Posterior vena cava (tissue), 2 donors: ENCODE results near the gene CDK19. TPM values are rescaled to one million over a fixed set of nuclear protein-coding genes. Genes with fewer than 3 reads are reported as not detected.
"Not testable (repeated sequence)": the region's sequence is repeated elsewhere in the genome, so short reads cannot be mapped to it uniquely, and the experiment has no call there.

Experiments used
- DNase-seq: peaks from one replicate; pipeline ENCODE4 v3.0.0-alpha.2; 2020; ENCODE audit warnings: low spot score
- intact Hi-C, 2 donors: fragments of 100-400 bp; cut with DNase I; formaldehyde crosslinking; loops; one replicate each; pipeline versions ENCODE4 v1.14.1 to v1.14.2; 2022 to 2023
- long read RNA-seq, 2 donors: library from polyadenylated mRNA; unstranded; transcript quantifications; one replicate each; pipeline ENCODE4 v2.0.0, GENCODE V29; 2020 to 2021
- total RNA-seq, 2 donors: library from RNA; stranded (reverse); fragmentation: NEBNext Ultra II Directional; extraction: Animal tissue kit (Norgen Biotek cat#: 25700); gene quantifications; one replicate each; pipeline ENCODE4 v1.2.1, GENCODE V29; 2021
- donor health status: DM: yes; HTN: yes; CAD: no.
- donor health status: DM: yes; HTN: yes; CAD: no.

Gene CDK19
- 10 to 100 TPM; 12.0 to 12.7 TPM for total RNA-seq
- long read RNA-seq, donor 1, partial matches to known transcripts, result 0 of 1 reads
- long read RNA-seq, donor 1, other reads (novel, unspliced or antisense), result 1 of 1 reads
- long read RNA-seq, donor 2, partial matches to known transcripts, result 0 of 1 reads
- long read RNA-seq, donor 2, other reads (novel, unspliced or antisense), result 1 of 1 reads

DNA sequence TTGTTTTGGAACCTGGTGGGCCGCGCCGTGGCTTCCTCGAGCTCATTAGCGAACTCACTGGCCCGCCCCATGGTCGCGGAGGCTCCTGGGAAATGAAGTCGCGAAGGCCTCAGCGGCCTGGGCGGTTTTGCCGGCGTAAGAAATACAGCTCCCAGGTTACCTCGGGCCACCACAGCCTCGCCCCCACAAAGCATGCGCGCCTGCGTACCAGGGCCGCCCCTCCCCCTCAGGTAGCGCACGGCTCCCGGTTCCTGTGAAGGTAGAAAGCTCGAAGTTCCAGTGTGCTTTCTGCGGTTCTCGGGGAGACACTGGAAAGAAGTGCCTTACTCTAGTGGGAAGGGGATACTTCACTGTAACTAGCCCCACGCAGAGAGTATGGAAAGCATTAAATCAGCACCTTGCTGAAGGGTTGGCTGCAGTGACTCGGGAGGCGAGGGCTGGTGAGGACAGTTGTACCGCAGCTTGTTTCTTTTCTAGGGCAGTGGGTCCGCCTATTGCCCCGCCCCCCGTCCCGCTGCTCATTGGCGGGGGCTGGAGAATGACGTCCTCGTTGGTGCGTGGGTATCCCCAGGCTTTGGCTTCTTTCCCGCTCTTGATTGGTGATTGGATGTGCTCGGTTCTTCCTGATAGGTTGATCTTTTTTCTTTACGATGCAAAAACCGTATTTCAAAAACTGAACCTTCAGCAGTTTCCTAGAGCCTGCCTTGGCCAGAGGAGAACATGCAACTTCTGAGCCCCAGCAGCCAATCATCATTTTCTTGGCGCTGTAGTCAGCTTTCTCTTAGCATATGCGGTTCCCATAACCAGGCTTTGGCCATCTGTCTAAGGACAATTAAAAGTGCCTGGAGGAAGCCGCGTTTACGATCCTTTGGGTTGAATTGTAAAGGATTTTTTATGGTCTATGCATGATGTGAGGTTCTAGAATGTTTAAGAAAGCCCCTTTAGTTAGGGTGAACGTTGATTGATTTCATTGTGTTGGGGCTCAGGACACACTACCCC is at the start of gene CDK19:
TSS of gene CDK19 (minus strand) at position 59 of the 999 bp plus-strand sequence. CDS start 333 bp downstream, outside the sequence.
- intact Hi-C loops, result loop anchor here (2.0 to 10.0 kb wide), 3 partner anchors 59 to 139 kb away; partner anchors contain the start of genes AMD1 (in 2 of the 2) and GTF3C6 (in 1 of the 2)
- DNase-seq, result peak; percentile 99

DNA sequence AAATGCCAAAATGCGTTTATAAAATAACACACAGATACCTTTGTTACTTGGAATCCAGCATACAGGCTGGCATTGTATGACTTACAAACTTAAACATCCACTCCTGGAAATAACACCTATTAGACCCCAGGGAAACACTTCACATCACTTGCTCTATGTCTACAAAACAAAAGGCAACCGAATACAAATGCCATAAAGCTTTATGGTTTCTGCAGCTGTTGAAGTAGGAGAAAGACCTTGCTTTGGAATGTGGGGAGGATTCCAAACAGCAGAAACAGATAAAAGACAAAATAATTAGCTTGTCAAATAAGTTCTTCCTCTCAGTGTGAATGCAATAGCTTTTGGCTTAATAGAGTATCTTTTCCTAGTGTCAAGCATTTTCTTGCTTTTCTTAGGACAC is 49.6 kb upstream of the CDK19 start:
- no peak for DNase-seq
- intact Hi-C loops, result no loop called here

DNA sequence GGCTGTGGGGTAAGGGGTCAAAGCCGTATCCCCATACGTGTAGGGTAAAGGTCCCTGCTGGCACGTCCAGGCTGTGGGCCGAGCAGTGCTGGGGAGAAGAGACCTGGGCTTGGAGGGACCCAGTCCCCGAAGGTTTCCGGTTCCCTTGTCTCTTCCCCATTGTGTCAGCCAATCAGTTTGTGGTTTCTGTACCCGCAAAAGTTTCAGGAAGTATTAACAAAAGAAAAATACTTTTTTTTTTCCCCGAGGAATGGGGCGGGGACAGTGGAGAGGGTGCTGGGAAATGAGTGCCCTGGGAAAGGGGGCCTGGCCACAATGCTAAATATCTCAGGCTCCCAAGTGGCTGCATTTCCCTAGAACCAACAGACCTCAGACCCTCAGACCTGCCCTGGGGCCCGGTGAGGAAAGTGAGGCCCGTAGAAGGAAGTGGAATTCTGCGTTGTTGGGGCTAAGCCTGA is 44.1 kb upstream of the CDK19 start:
- intact Hi-C loops, result no loop called here
- DNase-seq, result peak; percentile 68

DNA sequence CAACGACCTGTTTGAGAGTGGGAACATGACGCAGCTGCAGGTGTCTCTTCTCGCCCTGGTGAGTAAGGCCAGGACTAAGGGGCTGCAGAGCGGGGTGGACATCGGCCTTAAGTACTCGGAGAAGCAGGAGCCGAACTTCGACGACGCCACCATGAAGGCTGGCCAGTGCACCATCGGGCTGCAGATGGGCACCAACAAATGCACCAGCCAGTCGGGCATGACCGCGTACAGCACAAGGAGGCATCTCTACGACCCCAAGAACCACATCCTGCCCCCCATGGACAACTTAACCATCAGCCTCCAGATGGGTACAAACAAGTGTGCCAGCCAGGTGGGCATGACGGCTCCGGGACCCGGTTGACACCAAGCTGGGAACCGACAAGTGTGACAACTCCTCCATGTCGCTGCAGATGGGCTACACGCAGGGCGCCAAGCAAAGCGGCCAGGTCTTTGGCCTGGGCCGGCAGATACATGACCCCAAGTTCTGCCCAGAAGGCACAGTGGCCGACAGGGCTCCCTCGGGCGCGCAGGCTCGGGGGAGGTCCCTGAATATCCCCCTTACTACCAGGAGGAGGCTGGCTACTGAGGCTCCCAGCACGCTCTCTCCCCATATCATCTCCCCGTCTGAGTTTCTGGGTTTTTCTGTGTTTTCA is 43.4 kb upstream of the CDK19 start:
- intact Hi-C loops, result no loop called here
- DNase-seq, result no peak

DNA sequence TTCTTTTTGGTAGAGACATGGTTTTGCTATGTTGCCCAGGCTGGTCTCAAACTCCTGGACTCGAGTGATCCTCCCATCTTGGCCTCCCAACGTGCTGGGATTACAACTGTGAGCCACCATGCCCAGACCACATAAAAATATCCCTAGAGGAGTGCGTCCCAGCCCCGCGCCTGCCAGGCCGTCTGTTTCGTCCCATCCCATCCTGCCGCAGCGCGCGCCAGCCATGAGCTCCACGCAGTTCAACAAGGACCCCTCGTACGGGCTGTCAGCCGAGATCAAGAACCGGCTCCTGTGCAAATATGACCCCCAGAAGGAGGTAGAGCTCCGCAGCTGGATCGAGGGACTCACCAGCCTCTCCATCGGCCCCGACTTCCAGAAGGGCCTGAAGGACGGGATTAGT is 42.7 kb upstream of the CDK19 start:
- intact Hi-C loops, result no loop called here
- DNase-seq, result no peak

DNA sequence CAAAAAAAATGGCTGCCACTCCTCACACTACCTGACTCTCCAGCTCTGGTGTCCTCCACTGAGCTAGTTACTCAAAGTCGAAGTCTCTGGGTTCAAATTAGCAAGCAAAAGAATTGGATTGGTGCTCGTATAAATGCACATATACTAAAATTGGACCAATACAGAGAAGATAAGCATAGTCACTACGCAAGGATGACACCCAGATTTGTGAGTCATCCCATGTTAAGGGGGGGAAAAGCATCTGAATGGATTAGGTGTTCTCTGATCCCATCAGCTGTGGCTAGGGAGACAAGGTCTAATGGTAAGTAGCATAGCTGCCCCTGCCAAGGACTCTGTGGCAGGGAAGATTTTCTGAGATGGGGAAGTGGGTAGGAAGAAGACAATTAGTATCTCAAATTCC is 41.0 kb upstream of the CDK19 start:
- intact Hi-C loops, result no loop called here
- DNase-seq, result no peak

DNA sequence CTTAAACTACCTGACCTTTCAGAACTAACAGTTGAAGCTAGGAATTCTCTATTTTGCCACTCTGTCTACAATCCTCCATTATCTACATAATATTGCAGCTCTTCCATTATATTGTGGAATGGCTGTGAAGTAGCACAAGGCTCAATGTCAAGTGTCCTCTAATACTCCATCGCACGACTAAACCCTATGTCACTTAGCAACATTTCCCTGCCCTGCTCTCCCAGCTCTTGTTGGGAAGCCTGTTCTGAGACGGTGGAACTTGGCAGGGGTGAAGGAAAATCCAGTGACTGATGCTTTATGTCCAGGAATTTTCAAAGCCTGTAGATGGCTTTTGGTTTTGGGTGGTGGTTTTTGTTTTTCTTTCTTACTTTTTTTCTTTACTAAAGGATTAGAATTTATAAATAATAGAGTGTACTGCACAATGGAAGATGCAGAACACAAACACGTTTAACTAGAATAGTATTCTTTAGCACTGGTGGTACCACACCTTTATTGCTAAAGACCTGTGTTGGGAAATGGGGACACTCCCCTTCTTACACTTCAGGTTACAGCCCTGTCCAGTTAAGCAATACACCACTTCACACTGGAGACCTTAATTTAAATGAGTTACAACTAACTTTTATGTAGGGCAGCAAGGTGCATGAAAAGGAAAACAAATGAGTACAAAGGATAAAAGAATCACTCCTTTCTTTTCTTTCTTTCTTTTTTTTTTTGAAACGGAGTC is 38.6 kb upstream of the CDK19 start:
- intact Hi-C loops, result no loop called here
- DNase-seq, result no peak

DNA sequence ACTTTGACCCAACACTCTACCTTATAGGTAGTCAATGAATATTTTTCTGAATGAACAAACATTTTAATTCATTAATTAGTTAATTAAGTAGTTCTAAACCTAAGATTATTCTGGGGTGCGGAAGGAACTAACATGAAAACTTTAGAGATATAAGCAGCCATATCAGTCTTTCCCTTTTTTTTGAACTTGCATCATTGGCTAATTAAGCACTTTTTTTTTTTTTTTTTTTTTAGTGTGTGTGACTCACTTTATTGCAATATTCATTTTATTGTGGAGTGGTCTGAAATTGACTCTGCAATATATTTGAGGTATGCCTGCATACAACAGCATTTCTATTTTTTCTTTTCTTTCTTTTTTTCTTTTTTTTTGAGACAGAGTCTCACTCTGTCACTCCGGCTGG is 37.5 kb upstream of the CDK19 start:
- intact Hi-C loops, result no loop called here
- no peak for DNase-seq

DNA sequence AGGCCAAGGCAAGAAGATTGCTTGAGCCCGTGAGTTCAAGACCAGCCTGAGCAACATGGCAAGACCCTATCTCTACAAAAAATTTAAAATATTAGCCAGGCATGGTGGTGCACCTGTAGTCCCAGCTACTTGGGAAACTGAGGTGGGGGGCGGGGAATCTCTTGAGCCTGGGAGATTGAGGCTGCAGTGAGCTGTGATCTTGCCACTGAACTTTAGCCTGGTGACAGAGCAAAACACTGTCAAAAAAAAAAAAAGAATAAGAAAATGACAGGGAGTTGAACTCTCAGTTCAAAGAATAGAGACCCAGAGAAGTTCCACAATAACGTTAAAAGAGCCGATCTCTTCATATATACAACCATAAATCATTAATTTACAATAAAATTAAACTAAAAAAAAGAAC is 34.5 kb upstream of the CDK19 start:
- DNase-seq, result no peak
- intact Hi-C loops, result no loop called here

DNA sequence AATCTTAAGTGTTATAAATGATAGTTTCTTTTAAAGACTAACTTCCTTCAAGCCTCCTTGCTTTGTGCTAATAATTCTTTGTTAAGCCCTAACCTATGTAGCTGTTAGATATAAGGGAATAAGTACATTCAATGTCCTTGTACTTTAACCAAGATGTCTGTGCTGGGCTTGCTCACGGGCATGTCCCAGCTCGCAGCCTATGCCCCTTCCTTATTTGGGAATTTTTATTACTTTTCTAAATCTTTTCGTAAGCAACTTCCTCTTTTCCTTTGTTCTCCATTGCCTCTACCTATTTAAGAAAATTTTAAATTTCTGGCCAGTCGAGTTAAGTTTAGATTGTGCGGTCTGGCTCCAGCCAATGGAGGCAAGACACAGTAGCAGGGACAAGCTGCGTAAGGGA is 26.0 kb upstream of the CDK19 start:
- DNase-seq, result no peak
- intact Hi-C loops, result no loop called here

DNA sequence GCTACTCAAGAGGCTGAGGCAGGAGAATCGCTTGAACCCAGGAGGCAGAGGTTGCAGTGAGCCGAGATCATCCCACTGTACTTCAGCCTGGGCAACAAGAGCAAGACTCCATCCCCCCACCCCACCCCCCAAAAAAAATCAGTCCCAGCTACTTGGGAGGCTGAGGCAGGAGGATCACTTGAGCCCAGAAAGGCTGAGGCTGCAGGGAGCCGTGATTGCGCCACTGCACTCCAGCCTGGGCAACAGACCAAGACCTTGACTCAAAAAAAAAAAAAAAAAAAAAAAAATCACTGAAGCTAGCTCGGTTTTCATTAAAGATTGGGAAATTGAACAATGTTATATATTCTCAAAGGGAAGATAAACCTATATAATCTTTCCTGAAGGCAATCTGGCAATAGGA is 20.5 kb upstream of the CDK19 start:
- DNase-seq, intact Hi-C loops: not testable (repeated sequence)

DNA sequence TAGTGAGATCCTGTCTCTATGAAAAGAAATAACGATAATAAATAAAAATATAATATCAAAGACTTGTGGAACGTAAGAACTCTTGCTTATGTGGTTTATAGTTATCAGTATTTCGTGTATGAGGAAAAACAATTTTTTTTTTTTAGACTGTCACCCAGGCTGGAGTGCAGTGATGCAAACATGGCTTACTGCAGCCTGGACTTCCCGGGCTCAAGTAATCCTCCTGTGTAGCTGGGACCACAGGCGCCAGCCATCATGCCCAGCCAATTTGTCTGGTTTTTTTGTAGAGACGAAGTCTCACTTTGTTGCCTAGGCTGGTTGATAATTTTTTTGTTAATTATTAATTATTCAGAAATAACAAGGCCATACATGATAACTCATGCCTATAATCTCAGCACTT is 18.6 kb upstream of the CDK19 start:
- intact Hi-C loops, result no loop called here
- no peak for DNase-seq

DNA sequence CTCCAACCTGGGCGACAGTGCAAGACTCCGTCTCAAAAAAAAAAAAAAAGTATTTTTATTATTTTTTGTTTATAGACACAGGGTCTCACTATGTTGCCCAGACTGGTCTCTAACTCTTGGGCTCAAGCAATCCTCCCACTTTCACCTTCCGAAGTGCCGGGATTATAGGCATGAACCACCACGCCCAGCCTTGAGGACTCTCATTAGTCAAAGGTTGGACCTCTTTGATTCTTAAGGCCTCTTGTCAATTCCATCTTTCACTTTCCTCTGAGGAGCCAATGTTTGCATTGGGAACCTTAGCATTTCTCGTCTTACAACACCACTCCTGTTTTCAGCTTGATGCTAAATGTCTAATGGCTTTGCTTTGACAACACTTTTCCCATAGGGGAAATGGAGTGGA is 16.1 kb upstream of the CDK19 start:
- intact Hi-C loops, result no loop called here
- no peak for DNase-seq

DNA sequence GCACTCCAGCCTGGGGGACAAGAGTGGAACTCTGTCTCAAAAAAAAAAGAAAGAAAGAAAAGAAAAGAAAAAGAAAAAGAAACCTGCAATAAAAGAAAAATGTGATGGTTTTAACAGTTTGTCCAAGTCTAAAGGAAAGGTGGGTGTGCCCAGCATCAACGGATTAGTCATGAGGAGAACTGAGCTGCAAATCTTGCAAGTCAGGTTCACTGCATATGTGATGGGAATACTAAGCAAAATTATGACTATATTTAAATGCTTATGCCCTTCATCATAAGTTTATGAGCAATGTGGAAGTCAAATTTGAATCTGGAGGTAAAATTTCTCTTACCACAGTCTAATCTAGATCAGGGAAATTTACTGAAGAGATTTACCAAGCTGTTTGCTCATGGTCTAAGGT is 13.1 kb upstream of the CDK19 start:
- DNase-seq, result no peak
- intact Hi-C loops, result no loop called here

DNA sequence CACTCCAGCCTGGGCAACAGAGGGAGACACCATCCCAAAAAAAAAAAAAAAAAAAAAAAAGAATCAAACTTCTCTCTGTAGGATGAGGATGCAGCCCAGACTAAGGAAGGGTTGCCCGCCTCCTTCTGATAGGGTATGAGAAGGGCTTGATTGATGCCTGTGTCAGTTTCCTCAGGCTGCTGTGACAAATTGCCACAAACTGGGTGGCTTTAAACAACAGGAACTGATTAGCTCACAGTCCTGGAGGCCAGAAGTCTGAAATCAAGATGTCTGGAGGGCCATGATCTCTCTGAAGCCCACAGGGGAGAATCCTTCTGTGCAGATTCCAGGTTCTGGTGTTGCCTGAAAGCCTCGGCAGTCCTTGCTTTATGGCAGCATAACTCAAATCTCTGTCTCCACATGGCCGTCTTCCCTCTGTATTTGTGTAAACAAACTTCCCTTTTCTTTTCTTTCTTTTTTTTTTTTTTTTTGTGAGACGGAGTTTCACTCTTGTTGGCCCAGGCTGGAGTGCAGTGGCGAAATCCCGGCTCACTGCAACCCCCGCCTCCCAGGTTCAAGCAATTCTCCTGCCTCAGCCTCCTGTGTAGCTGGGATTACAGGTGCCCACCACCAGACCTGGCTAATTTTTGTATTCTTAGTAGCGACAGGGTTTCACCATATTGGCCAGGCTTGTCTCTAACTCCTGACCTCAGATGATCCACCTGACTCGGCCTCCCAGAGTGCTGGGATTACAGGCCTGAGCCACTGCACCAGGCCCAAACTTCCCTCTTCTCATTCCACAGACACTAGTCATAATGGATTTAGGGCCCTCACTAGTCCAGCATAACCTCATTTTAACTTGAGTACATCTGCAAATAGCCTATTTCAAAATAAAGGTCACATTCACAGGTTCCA is 11.2 kb upstream of the CDK19 start:
- intact Hi-C loops, result no loop called here
- DNase-seq, result no peak

DNA sequence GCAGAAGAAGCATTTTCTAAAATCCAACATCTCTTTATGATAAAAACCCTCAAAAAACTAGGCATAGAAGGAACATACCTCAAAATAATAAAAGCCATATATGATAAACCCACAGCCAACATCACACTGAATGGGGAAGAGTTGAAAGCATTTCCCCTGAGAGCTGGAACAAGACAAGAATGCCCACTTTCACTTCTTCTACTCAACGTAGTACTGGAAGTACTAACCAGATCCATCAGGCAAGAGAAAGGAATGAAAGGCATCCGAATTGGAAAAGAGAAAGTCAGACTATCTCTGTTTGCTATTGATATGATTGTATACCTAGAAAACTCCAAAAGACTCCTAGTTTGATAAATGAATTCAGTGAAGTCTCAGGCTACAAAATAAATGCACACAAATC is 7.9 kb upstream of the CDK19 start:
- intact Hi-C loops, result loop anchor here in 1 of 2 donors (5.0 kb wide), 1 partner anchor 1044 kb away; no protein-coding TSS in a partner anchor
- DNase-seq, result no peak

DNA sequence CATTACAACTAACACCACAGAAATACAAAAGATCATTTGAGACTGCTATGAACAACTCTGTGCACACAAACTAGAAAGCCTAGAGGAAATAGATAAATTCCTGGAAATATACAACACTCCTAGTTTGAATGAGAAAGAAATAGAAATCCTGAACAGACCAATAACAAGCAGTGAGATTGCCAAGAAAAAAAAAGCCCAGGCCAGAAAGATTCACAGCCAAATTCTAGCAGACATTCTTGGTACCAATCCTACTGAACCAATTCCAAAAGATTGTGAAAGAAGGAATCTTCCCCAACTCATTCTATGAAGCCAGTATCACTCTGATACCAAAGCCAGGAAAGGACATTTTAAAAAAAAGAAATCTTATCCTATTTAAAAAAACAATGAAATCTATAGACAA is 7.0 kb upstream of the CDK19 start:
- intact Hi-C loops, result loop anchor here in 1 of 2 donors (5.0 kb wide), 1 partner anchor 1045 kb away; no protein-coding TSS in a partner anchor
- DNase-seq, result no peak

DNA sequence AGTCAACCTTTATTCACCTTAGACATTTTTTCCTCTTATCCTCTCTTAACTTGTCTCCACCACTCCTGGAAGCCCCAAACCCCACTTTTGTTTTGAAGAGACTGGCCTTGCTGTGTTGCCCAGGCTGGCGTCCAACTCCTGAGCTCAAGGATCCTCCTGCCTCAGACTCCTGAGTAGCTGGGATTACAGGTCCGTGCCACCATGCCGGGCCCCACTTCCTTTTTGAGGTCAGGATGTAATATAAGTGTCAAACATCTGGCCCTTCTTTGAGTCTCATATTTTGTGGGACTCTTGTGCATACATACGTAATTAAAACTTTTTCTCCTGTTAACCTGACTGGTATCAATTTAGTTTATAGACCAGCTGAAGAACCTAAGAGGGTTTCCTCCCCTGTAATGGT is 1.4 kb upstream of the CDK19 start:
- intact Hi-C loops, result loop anchor here (10.0 kb wide), 2 partner anchors 58 to 138 kb away; partner anchors contain the start of genes AMD1 (in 1 of the 2) and GTF3C6 (in 1 of the 2)
- no peak for DNase-seq
